Transverse colon (tissue), 4 donors: ENCODE data around the gene PROSER3. TPM values are rescaled to one million over a fixed set of nuclear protein-coding genes. Genes with fewer than 3 reads are reported as not detected.
A peak's percentile ranks its signal among the peaks of the same experiment; 100 is the strongest.

ENCODE experiments used
- DNase-seq: peaks from one replicate; pipeline ENCODE4 v3.0.0-alpha.2; 2019
- H3K27ac ChIP-seq, 4 donors: fragments of 200-600 bp; sonication (generic); 2 replicates each; pipeline ENCODE4 v1.5.1; 2016 to 2018; ENCODE audit warnings: inconsistent platforms in 4 of 4
- H3K27me3 ChIP-seq: fragments of 200-600 bp; sonication (generic); 2 replicates; pipeline ENCODE4 v1.5.1; 2017; ENCODE audit warnings: inconsistent platforms
- H3K36me3 ChIP-seq, 4 donors: fragments of 200-600 bp; sonication (generic); 2 replicates each; pipeline ENCODE4 v1.5.1; 2017 to 2019; ENCODE audit warnings: inconsistent platforms in 4 of 4
- H3K4me1 ChIP-seq, 4 donors: fragments of 200-600 bp; sonication (generic); 2 replicates each; pipeline ENCODE4 v1.5.1; 2017 to 2020; ENCODE audit warnings: inconsistent platforms in 4 of 4
- H3K4me3 ChIP-seq, 4 donors: fragments of 200-600 bp; sonication (generic); 1 replicate in 1 of 4; 2 replicates in 3 of 4; pipeline versions ENCODE4 v1.5.1 to v1.6.1; 2017 to 2019; ENCODE audit warnings: inconsistent platforms in 4 of 4
- H3K9me3 ChIP-seq, 2 donors: fragments of 200-600 bp; sonication (generic); 2 replicates each; pipeline ENCODE4 v1.5.1; 2017 to 2019; ENCODE audit warnings: inconsistent platforms in 2 of 2
- EP300 ChIP-seq: sonication (generic); formaldehyde crosslinking; IDR thresholded peaks from one replicate; pipeline ENCODE4 v1.6.1; 2017; ENCODE audit warnings: antibody characterized with exemption, low read depth
- POLR2A ChIP-seq: fragments of 450-650 bp; IDR thresholded peaks from one replicate; pipeline ENCODE4 v1.6.1; 2016; ENCODE audit warnings: antibody characterized with exemption, mild to moderate bottlenecking, moderate library complexity
- POLR2AphosphoS5 ChIP-seq, 3 donors: sonication (generic); formaldehyde crosslinking; IDR thresholded peaks; one replicate each; pipeline ENCODE4 v1.6.1; 2016; ENCODE audit warnings: antibody characterized with exemption in 3 of 3
- WGBS, 2 donors: methylation state at CpG; one replicate each; pipeline ENCODE4 v1.1.5; 2018; ENCODE audit warnings: low coverage in 1 of 2; 5-methylcytosine and 5-hydroxymethylcytosine counted together
- in situ Hi-C, 4 donors: fragments of 200-750 bp; cut with MboI; loops; one replicate each; pipeline versions ENCODE4 v1.15.0 to v1.15.1; 2017; ENCODE audit warnings: low sequenced_read_pairs in 3 of 4, low pct_ligation_motif_present in 1 of 4, low pct_unique_long_range_greater_than_20kb in 1 of 4
- intact Hi-C: fragments of 100-400 bp; cut with DNase I; formaldehyde crosslinking; loops from one replicate; pipeline ENCODE4 v1.15.1; 2023; ENCODE audit warnings: low total_unique reads
- total RNA-seq, 4 donors: library from RNA; depleted of rRNA; stranded (reverse); fragments of >200 nt; gene quantifications; one replicate each; pipeline ENCODE4 v1.1.0, GENCODE V29; 2016
- TF ChIP-seq, protein P1 (sequence below), 5 experiments: fragments of 200-600 bp in 3 of 5; fragments of 450-650 bp in 2 of 5; sonication (generic) in 3 of 5; IDR thresholded peaks; 1 replicate in 2 of 5; 2 replicates in 3 of 5; pipeline ENCODE4 v1.5.1; 2016 to 2017; ENCODE audit warnings: antibody characterized with exemption in 5 of 5, inconsistent platforms in 3 of 5, mild to moderate bottlenecking in 2 of 5, moderate library complexity in 1 of 5

Gene PROSER3
- total RNA-seq, 4 donors from 2014 or later = 9.2 to 42.8 (median 24.6) TPM

DNA sequence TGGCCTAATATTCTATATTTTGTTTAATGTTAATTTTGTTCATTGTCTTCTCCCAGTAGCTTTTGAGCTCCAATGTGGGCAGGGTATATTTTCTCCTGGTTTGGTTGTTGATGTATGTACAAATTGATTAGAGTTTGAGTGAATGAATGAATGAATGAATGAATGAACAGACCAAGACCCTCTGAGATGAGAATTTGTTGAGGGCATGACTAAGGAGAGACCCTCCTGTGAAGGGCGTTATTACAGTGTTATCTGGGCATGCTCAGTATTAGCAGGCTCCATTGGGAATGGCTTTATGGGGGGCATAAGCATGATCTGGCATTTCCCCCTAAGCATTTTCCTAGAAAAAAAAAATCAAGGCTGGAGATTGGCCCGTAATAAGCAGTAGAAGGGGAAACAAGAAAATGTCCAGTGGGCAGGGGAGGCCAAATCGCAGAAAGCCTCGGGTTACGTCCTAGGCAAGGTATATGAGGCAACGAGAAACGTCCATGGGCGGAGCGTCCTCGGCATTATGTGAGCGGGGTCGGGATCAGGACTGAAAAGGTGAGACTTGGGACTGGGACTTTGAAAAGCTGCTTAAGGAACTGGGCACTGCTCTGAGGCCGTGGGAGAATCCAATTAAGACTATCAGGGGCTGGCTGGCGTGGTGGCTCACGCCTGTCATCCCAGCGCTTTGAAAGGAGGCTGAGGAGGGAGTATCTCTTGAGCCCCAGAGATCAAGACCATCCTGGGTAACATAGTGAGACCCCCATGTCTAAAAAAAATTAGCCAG is 16.5 kb downstream of the PROSER3 start:
- no peak for TF ChIP-seq POLR2AphosphoS5 (IDR thresholded peaks at IDR 0.05)
- TF ChIP-seq EP300 = no peak
- TF ChIP-seq POLR2A = no peak
- TF ChIP-seq, protein P1, sequence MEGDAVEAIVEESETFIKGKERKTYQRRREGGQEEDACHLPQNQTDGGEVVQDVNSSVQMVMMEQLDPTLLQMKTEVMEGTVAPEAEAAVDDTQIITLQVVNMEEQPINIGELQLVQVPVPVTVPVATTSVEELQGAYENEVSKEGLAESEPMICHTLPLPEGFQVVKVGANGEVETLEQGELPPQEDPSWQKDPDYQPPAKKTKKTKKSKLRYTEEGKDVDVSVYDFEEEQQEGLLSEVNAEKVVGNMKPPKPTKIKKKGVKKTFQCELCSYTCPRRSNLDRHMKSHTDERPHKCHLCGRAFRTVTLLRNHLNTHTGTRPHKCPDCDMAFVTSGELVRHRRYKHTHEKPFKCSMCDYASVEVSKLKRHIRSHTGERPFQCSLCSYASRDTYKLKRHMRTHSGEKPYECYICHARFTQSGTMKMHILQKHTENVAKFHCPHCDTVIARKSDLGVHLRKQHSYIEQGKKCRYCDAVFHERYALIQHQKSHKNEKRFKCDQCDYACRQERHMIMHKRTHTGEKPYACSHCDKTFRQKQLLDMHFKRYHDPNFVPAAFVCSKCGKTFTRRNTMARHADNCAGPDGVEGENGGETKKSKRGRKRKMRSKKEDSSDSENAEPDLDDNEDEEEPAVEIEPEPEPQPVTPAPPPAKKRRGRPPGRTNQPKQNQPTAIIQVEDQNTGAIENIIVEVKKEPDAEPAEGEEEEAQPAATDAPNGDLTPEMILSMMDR (IDR thresholded peaks at IDR 0.05) = no peak
- intact Hi-C loops (no loop called here), in situ Hi-C loops (no loop called here)
- Histone ChIP-seq H3K36me3 (no peaks in the 10 kb centered on the region), H3K27me3 (no peaks in the 10 kb centered on the region), H3K27ac (peak overlapping the region in 1 of 4 donors; percentile 56), H3K4me3 (peak overlapping the region in 3 of 4 donors; percentile 56 to 90 (median 73)), H3K4me1 (peaks cover 4 to 15% (median 13%) of the 10 kb centered on the region in 4 donors), H3K9me3 (no peaks in the 10 kb centered on the region)
- DNase-seq = no peak
- WGBS, 2 donors = 34 to 43% methylated on average over 12 to 16 of the region's 16 CpGs

DNA sequence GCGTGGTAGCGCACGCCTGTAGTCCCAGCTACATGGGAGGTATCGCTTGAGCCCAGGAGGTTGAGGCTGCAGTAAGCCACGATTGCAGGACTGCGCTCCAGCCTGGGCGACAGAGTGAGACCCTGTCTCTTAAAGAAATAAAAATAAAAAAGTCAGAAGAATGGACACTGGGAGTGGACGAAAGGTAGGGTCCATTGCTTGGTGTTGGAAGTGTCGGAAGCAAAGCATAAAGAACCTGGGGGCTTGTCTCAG is 17.0 kb downstream of the PROSER3 start:
- intact Hi-C loops = no loop called here
- H3K4me3 ChIP-seq = peak overlapping the region in 3 of 4 donors; percentile 56 to 90 (median 73)
- no peak for DNase-seq
- peaks cover 4 to 15% (median 13%) of the 10 kb centered on the region in 4 donors for H3K4me1 ChIP-seq
- TF ChIP-seq, protein P1 (IDR thresholded peaks at IDR 0.05) = no peak
- TF ChIP-seq POLR2A (no peak), POLR2AphosphoS5 (IDR thresholded peaks at IDR 0.05) (no peak), EP300 (no peak)
- H3K36me3 ChIP-seq = no peaks in the 10 kb centered on the region
- no peaks in the 10 kb centered on the region for H3K27me3 ChIP-seq
- in situ Hi-C loops = no loop called here
- 24% methylated on average over 9 of the region's 9 CpGs; no CpG with 5 or more reads in 1 of the 2 donors for WGBS, 2 donors
- peak overlapping the region in 1 of 4 donors; percentile 56 for H3K27ac ChIP-seq
- H3K9me3 ChIP-seq = no peaks in the 10 kb centered on the region

DNA sequence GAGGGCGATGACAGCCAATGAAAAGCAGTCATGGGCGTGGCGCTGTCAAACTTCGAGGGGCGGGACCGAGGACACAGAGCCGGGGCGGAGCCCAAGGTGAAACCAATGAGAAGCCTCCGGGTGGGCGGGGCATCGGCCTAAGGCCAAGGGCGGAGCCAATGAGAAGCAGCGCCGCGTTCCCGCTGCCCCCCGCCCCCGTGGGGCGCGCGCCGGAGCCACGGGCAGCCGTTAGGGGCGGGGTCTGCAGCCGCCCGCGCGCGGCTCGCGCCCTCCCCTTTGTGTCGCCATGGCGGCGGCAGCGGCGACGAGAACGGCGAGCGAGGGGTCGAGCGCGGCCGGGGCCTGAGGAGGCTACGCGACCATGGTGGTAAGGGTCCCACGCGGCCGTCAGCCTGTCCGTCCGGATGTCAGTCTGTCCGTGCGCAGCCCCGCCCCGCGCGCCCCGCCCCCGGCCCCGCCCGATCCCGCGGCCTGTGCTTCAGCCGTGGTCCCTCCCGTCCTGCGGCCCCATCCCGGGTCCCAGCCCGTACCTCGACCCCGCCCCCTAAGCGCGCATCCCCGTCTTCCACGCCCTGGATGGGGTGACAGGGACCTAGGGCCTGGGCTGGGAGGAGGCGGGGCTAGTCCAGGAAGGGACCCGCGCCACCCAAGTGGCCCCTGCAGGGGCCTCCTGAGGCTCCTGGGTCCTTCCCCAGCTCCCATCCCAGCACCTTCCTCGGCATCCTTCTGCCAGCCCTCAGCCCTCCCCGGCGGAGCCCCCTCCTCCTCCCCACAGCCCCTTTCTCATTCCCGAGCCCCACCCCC is 17.5 kb downstream of the PROSER3 start, which contains the start of gene ARHGAP33:
Gene ARHGAP33, plus strand, starts transcription at position 267 of the 804 bp plus-strand sequence. Its CDS starts 95 bp downstream, at position 362.
- peaks cover 4 to 15% (median 13%) of the 10 kb centered on the region in 4 donors for H3K4me1 ChIP-seq
- peak within 1 kb of the TSS; percentile 56 to 90 (median 80) for H3K4me3 ChIP-seq
- no peaks in the 10 kb centered on the region for H3K9me3 ChIP-seq
- peak; percentile 100 for DNase-seq
- in situ Hi-C loops = no loop called here
- no peaks in the 10 kb centered on the region for H3K36me3 ChIP-seq
- H3K27ac ChIP-seq = peak within 1 kb of the TSS; percentile 47 to 73 (median 60)
- 0 to 1% methylated on average over 3 to 23 of the region's 82 CpGs for WGBS, 2 donors
- no peaks in the 10 kb centered on the region for H3K27me3 ChIP-seq
- TF ChIP-seq POLR2AphosphoS5 (IDR thresholded peaks at IDR 0.05) (no peak), EP300 (no peak), POLR2A (no peak)
- TF ChIP-seq, protein P1 (IDR thresholded peaks at IDR 0.05) = no peak
- intact Hi-C loops = no loop called here

DNA sequence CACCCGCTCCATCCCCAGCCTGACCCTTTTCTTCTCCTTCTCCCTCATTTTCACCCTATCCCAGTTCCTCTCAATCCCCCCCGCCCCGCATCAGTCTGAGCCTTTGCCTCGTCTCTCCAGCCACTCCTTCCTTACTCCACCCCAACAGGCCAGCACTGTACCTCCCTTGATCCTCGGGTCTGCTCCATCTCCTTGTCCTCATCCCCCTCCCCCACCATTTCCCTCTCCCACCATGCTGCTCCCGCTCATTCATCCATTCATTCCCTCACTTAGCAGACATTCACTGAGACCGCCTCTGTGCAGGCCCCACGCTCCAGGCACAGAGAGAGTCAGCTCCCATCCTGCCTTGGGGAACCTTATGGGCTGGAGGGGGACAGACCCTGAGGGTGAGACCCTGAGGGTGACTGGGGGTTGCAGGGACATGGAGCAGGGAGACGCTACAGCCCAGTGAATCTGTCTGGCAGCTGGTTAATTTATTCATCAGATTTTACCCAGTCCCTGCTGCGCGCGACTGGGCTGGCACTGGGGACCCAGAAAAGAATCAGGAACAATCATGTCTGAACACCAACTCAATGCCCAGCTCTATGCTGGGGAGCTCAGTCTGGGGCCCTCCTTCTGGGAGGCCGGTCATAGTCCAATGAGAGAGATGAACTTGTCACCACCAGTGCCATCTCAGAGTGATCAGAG is 18.3 kb downstream of the PROSER3 start:
- in situ Hi-C loops = no loop called here
- Histone ChIP-seq H3K27me3 (no peaks in the 10 kb centered on the region), H3K9me3 (no peaks in the 10 kb centered on the region), H3K36me3 (no peaks in the 10 kb centered on the region), H3K4me1 (peaks cover 4 to 15% (median 13%) of the 10 kb centered on the region in 4 donors), H3K4me3 (peak overlapping the region; percentile 56 to 90 (median 80)), H3K27ac (peak overlapping the region in 1 of 4 donors; percentile 56)
- DNase-seq = no peak
- WGBS, 2 donors = 20 to 58% methylated on average over 3 to 13 of the region's 13 CpGs
- TF ChIP-seq, protein P1 (IDR thresholded peaks at IDR 0.05) = no peak
- TF ChIP-seq POLR2AphosphoS5 (IDR thresholded peaks at IDR 0.05) (no peak), EP300 (no peak), POLR2A (no peak)
- intact Hi-C loops = no loop called here
